Smooth muscle cell of the pulmonary artery (primary cell): Measurements from ENCODE around the gene TMEM220. TPM values are rescaled to one million over a fixed set of nuclear protein-coding genes. Genes with fewer than 3 reads are reported as not detected.

ENCODE experiments used
- total RNA-seq: library from RNA; depleted of rRNA; stranded (reverse); fragments of >200 nt; gene quantifications from 2 replicates; pipeline ENCODE4 v1.2.3, GENCODE V29; 2014

The TMEM220 gene
- 0.91 and 1.2 TPM in 2 replicates for total RNA-seq

DNA sequence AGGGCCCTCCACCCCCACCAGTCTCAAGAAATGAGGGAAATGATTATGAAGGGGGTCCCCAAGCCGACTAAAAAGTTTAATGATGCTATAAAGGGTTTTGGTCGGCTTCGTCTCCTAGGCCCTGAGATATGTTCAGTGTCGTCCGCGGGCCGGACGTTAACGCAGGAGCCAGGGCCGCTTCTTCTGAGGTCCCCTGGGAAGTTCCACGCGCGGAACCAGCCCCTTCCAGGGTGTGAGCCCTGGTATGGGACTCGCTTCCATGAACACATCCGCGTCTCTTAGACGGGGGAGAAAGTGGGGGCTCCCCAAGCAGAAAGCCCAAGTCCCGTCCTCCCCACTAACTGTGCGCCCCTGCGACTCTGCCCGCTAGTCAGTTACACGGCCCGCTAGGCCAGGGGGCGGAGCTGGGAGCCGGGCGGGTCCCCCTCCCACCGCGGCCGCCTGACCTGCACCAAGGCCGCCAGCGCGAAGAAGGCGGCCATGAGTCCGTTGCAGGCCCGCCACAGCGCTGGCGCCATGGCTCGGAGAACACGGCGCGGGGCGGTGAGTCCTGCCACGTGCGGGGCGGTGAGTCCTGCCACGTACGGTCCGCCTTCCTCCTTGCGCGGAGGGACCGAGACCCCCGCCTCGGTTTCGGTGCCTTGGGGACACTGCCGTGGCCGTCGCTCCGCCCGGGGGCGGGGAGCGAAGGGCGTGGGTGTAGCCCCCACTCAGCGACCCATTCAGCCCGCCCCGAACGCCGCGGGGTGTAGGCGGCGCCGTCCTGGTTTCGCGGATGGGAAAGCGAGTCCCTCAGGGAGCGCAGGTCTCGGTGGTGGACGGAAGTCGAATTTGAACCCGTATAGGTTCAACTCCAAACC, at the start of gene TMEM220:
Gene TMEM220 (minus strand): TSS at position 690 of the 860 bp plus-strand sequence. CDS start 172 bp downstream, at position 518.

DNA sequence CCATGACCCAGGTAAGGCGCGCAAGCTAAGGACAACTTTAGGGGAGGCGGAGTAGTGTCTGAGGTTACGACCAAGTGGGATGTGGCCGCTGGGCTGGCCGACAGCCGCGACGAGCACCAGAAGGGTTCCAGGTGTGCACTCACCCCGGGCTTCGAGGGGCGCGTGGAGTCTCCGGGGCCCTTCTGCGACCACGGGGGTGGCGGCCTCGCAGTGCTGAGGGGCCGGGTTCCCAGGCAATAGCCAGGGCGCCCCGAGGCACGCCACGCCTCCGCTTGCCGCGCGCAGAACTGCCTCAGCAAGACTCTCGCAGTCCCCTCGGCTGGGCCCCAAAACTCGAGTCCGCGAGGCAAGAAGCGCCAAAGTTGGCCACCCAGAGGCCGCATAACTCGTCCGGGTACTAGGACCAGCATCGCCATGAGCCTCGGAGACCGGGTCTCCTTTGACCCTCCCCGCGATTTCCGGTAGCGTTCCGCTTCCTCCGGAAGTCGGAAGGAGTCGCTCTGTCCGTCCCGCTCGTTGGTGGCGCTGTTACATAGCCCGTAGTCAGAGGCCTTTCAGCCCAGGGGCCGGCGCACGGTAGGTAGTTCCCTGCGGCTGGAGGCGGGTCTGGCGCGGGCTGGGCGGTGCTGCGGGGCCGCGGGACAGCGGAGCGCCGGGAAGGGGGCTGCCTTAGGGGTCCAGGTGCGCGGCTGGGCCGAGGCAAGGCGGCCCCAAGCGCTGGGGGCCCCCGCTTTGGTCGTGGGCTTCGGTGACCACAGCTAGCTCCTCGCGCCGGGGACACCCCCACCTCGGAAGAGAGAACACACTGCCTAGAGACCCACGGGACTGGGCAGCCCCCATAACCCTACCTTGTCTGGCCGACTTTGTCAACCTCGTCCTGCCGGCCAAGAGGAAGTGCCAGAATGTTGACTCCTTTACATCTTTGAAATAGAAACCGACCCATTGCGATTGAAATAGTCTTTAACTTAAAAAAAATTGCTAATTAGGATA, 32.4 kb downstream of the TMEM220 start, which contains the start of the genes ADPRM and SCO1:
Gene ADPRM (plus strand): TSS at position 503 of the 990 bp plus-strand sequence. CDS start 7,333 bp downstream, outside the sequence.
Gene SCO1 (minus strand): TSS at position 442 of the 990 bp plus-strand sequence. CDS start 26 bp downstream, at position 416.

Other genes starting within 250 kb of the TMEM220 start
- gene MYH1, start 211.5 kb downstream of the TMEM220 start, total RNA-seq, result not detected in 2 replicates
- not detected in 2 replicates for gene MYH2, start 180.4 kb downstream of the TMEM220 start, total RNA-seq
- gene MYH3, start 72.7 kb downstream of the TMEM220 start, total RNA-seq, result 0.91 and 1.3 TPM in 2 replicates
- 28.6 and 41.5 TPM in 2 replicates for gene SCO1, start 32.5 kb downstream of the TMEM220 start, total RNA-seq
- 9.7 and 10.3 TPM in 2 replicates for gene ADPRM, start 32.4 kb downstream of the TMEM220 start, total RNA-seq
- not detected in 2 replicates for gene TMEM238L, start 74.1 kb upstream of the TMEM220 start, total RNA-seq
- not detected in 2 replicates for gene PIRT, start 108.1 kb upstream of the TMEM220 start, total RNA-seq